NT2/D1 (cell line): ENCODE data around the gene LCP2.

Source experiments
- SUZ12 ChIP-seq: IDR thresholded peaks from 2 replicates; pipeline ENCODE4 v1.6.1; 2011; ENCODE audit not compliant: insufficient read length, insufficient read depth; ENCODE audit errors: extremely low read depth
- YY1 ChIP-seq: IDR thresholded peaks from 2 replicates; pipeline ENCODE4 v1.6.1; 2011; ENCODE audit not compliant: insufficient read length, insufficient read depth
- ZNF274 ChIP-seq: IDR thresholded peaks from 2 replicates; pipeline ENCODE4 v1.6.1; 2011; ENCODE audit warnings: mild to moderate bottlenecking, low read depth, low read length

GRCh38 chr5:170246126-170246870 lies 51.3 kb downstream of the LCP2 start:
- TF ChIP-seq YY1 (no peak), ZNF274 (no peak), SUZ12 (no peak)
